Measurements from ENCODE around the gene TXNDC16. TPM values are rescaled to one million over a fixed set of nuclear protein-coding genes. Genes with fewer than 3 reads are reported as not detected.

Gene TXNDC16
- total and polyA plus RNA-seq, 9 of the 15 experiments (the other 6 are each of a cell fraction or from before 2014, with no cell fraction given) = 1.8 to 6.2 (median 4.9) TPM

DNA sequence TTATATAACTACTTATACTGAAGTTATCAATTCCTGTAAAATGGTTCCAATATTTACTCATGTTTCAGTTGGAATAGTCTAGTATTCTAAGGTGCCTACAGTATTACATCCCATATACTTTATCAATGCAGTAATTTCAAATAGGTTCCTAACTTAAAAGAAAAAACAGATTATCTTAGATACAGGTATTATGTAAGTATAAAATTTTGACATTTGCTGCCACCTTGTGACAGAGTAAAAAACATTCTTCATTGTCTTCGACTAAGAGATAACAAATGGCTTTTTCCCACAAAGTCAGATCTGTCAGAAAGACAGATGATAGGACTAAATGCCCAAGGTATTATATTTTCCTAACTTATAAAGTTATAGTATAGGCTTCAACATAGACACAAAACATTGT is 78.7 kb downstream of the TXNDC16 start (continued):
- TF ChIP-seq, protein P1, sequence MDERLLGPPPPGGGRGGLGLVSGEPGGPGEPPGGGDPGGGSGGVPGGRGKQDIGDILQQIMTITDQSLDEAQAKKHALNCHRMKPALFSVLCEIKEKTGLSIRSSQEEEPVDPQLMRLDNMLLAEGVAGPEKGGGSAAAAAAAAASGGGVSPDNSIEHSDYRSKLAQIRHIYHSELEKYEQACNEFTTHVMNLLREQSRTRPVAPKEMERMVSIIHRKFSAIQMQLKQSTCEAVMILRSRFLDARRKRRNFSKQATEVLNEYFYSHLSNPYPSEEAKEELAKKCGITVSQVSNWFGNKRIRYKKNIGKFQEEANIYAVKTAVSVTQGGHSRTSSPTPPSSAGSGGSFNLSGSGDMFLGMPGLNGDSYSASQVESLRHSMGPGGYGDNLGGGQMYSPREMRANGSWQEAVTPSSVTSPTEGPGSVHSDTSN (CRISPR knock-in tag; IDR thresholded peaks at IDR 0.05; ENCODE audit: low read depth) = no peak
- TF ChIP-seq, protein P1 (tag; conservative IDR thresholded peaks at IDR 0.05; ENCODE audit: low read depth) = peak; percentile 35
- peak; percentile 47 for TF ChIP-seq MEIS2 (IDR thresholded peaks at IDR 0.05; ENCODE audit: partially characterized antibody)
- no peak for TF ChIP-seq TEAD1 (CRISPR knock-in tag; IDR thresholded peaks at IDR 0.05)

GRCh38 chr14:52472728-52473127 is 79.6 kb downstream of the TXNDC16 start:
- no peak for TF ChIP-seq ZNF609 (CRISPR knock-in tag; IDR thresholded peaks at IDR 0.05; ENCODE audit: borderline replicate concordance)
- TF ChIP-seq HDAC2 (IDR thresholded peaks at IDR 0.05) = no peak
- peak in 1 of 3 experiments; percentile 53 for TF ChIP-seq YY1 (IDR thresholded peaks at IDR 0.05; ENCODE audit: borderline replicate concordance in 1 of 3, control insufficient read depth in 1 of 3, extremely low read depth in 1 of 3, insufficient read depth in 3 of 3, insufficient read length in 1 of 3, insufficient replicate concordance in 2 of 3, low read depth in 1 of 3, low read length in 2 of 3)
- TF ChIP-seq, protein P2, sequence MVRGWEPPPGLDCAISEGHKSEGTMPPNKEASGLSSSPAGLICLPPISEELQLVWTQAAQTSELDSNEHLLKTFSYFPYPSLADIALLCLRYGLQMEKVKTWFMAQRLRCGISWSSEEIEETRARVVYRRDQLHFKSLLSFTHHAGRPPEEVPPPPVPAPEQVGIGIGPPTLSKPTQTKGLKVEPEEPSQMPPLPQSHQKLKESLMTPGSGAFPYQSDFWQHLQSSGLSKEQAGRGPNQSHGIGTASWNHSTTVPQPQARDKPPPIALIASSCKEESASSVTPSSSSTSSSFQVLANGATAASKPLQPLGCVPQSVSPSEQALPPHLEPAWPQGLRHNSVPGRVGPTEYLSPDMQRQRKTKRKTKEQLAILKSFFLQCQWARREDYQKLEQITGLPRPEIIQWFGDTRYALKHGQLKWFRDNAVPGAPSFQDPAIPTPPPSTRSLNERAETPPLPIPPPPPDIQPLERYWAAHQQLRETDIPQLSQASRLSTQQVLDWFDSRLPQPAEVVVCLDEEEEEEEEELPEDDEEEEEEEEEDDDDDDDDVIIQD (CRISPR knock-in tag; IDR thresholded peaks at IDR 0.05) = no peak
- TF ChIP-seq HMGN3 (IDR thresholded peaks at IDR 0.05; ENCODE audit: borderline replicate concordance, extremely low read depth, insufficient read length, low read depth, low read length) = no peak
- no peak for TF ChIP-seq KAT8 (IDR thresholded peaks at IDR 0.05; ENCODE audit: low read depth)
- TF ChIP-seq NUFIP1 (IDR thresholded peaks at IDR 0.05; ENCODE audit: partially characterized antibody) = no peak
- Histone ChIP-seq H3K4me3 (no peak overlapping the region), H3K9me3 (replicated peaks; ENCODE audit: control insufficient read depth, insufficient read depth, low read depth, low read length) (0 out of 2 replicates have a peak, but pooled peaks cover 1% of the 10 kb centered on the region), H3K27ac (ENCODE audit: extremely low read depth, low read depth, low read length) (no peak overlapping the region), H3K27me3 (ENCODE audit: control insufficient read depth in 2 of 2, insufficient read depth in 2 of 2, low read length in 2 of 2) (no peaks in the 10 kb centered on the region), H3K9me1 (ENCODE audit: control insufficient read depth, insufficient read depth, low read length) (no peaks in the 10 kb centered on the region), H3K79me2 (ENCODE audit: control insufficient read depth, insufficient read depth, low read length) (no peaks in the 10 kb centered on the region), H3K36me3 (ENCODE audit: control insufficient read depth, insufficient read depth, low read length) (0 out of 3 replicates have a peak, but pooled peaks cover 5% of the 10 kb centered on the region), H3K9ac (ENCODE audit: insufficient read depth in 1 of 2, low read depth in 2 of 2, low read length in 2 of 2) (no peak overlapping the region), H4K20me1 (replicated peaks; ENCODE audit: control insufficient read depth, insufficient read depth, low read length) (no peaks in the 10 kb centered on the region), H3K4me1 (replicated peaks in 1 of 2; ENCODE audit: control insufficient read depth in 2 of 2, insufficient read depth in 2 of 2, low read length in 2 of 2) (no peaks in the 10 kb centered on the region), H3K4me2 (ENCODE audit: insufficient read depth, low read length) (no peak overlapping the region), H2AFZ (ENCODE audit: low read depth, low read length) (no peak overlapping the region)
- no TSS peak for BruUV-seq (replicated peaks)
- FAIRE-seq (no peak), DNase-seq (ENCODE audit: extremely low read depth in 1 of 4, low spot score in 3 of 4) (no peak), ATAC-seq (no peak)
- in situ Hi-C loops (cut with MboI) (no loop called here), intact Hi-C loops (cut with micrococcal nuclease) (no loop called here)
- CTCF ChIA-PET (ENCODE audit: low intra/inter-chr PET ratio) = no interaction called here
- POLR2A ChIA-PET = no interaction called here
- 77% methylated on average over 6 of the region's 6 CpGs for WGBS (ENCODE audit: insufficient coverage, low coverage, missing lambda C conversion rate)

Measured in K562 (cell line).